ENCODE results near the gene SH3D19.

- no peak for TF ChIP-seq POLR2AphosphoS5 (IDR thresholded peaks at IDR 0.05; ENCODE audit: low read depth, low read length)
- TF ChIP-seq TAF1 (IDR thresholded peaks at IDR 0.05; ENCODE audit: borderline replicate concordance, insufficient read depth, low read length), result no peak
- no peak for TF ChIP-seq REST (IDR thresholded peaks at IDR 0.05; ENCODE audit: insufficient read depth in 1 of 2, low read depth in 2 of 2, low read length in 2 of 2)
- TF ChIP-seq SIN3A (IDR thresholded peaks at IDR 0.05; ENCODE audit: borderline replicate concordance, insufficient read depth, low read length), result no peak
- TF ChIP-seq FOXP2 (optimal IDR thresholded peaks at IDR 0.05; ENCODE audit: borderline replicate concordance, extremely low read depth, extremely low read length, insufficient read depth), result no peak
These were observed 38.0 kb downstream of the SH3D19 start for GRCh38 chr4:151287409-151287808.

All from PFSK-1 (cell line).